CD4-positive, alpha-beta T cell treated with Interleukin-1 beta for 1 hour (primary cell): ENCODE measurements around the gene PRAC2.
A peak's percentile ranks its signal among the peaks of the same experiment; 100 is the strongest.

Experiments used
- DNase-seq, 2 donors: peaks; one replicate each; pipeline ENCODE4 v3.0.0-alpha.2; 2020 to 2022

Gene PRAC2

DNA sequence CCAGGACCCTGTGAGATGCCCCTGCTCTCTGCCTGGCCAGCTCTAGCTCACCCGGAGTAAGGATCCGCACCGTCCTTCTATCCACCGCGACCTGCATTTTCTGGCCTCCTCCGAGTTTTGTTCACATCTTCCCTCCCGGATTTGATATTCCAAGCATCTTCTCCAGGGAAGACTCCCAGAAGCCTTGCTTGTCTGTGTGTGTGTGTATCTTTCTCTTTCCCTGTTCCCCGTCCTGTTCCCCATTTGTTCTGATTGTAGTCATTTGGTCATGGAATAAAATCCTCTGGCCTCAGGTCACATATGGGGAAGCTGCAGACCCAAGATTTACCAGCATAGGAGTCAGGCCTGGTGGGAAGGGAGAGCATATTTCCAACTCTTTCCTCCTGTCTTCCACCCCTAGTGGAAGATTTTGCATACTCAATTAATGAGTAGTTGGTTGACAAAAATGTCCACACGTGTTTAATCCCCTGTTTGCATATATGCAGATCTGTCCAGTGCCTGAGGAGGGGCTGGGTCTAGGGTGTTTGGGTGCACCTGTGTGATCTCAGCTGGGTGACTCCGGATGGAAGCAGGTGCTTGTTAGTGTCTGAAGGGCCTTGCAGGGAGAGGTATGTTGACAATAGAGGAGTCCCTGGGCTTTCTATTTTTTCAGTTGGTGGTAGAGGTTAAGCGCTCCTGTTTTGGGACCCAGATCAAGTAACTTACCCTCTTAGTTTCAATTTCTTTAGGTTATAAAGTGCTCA is 2.5 kb upstream of the PRAC2 start:
- DNase-seq: no peak

- no peak for DNase-seq
These were observed 2.0 kb upstream of the PRAC2 start for GRCh38 chr17:48721009-48721402.

DNA sequence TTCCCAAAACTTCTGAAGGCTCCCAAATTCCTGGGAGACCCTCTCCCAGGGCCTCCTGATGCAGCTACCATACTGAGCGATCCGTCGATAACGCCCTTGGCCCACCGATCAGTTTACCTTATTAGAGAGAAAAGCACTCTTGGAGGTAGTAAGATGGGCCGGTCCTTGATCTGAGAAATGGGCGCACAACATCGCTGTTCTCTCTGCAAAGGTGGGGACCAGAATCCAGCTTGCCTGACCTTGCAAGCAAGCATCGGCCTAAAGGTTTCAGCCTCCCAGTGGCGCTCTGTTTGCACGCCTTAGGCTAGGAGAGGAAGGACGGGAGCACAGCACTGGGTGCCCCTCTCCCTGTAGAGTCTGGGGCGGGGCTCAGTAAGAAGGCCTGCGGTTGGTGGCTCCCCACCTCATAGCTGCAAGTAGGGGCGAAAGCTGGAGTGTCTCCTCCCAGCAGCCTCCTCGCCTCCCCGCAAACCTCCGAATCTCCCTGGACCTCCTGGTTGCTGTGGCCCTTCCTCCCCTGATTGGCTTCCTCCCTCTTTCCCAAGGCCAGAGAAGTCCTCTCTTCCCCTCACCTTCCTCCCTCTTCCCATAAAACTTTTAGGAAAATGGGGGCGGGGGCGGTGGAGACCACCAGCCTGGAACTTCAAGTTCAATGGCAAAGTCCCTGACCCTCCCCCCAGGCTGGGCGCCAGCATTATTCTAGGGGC is 631 bp upstream of the PRAC2 start, which contains the start of gene PRAC1:
TSS of gene PRAC1 (minus strand) at position 318 of the 707 bp plus-strand sequence. CDS start at position 192, 126 bp downstream.
- DNase-seq: no peak

- no peak for DNase-seq
These were observed 652 bp downstream of the PRAC2 start for GRCh38 chr17:48723423-48724250.

DNA sequence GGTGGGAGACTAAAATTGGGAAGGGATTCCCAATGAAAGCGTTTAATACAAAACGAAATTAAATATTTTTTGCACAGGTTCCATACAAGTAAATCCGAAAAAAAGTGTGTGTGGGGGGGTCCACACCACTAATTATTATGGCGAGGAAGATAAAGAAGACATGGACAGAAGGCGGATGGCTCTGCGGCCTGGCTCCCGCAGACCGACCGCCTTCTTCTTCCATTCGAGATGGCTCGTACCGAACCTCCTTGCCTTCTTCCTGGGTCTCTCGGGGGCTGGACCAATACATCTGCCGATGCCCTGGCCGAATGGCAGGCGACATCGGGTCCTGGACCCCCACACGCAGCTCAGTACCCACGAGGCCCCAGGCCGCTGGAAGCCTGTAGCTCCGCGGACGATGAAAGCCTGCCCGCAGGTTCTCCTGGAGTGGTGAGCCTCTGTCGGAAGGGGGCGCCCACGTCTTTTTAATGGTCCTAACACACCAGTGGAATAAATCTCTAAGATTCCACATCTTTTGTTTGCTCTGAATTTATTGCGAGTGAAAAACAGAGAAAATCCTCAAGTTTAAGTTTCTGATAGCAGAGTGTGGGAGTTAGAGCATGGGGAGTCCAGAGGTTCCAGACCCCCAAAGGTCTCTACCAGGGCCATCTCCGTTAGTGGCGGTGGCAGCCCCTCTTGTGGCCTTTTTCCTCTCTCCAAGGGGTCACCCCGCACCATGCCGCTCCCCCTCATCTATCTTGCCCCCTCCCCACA is 1.4 kb downstream of the PRAC2 start:
- peak; percentile 69 to 77 for DNase-seq

DNA sequence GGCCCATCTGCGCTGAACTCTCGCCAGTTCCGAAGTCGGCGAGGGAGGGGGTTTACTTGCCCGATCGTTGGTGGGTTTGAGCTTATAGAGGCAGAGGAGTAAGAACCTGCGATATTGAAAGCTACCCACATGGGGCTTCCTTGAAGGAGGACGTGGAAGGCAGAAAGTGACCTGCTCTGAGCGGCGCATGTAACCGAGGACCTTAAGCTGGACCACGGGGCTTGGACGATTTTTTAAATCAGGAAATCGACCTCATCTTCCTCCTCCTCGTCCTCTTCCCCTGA is 2.0 kb downstream of the PRAC2 start:
- DNase-seq: no peak

- DNase-seq: no peak
These were observed 2.5 kb downstream of the PRAC2 start for GRCh38 chr17:48725288-48726064.

DNA sequence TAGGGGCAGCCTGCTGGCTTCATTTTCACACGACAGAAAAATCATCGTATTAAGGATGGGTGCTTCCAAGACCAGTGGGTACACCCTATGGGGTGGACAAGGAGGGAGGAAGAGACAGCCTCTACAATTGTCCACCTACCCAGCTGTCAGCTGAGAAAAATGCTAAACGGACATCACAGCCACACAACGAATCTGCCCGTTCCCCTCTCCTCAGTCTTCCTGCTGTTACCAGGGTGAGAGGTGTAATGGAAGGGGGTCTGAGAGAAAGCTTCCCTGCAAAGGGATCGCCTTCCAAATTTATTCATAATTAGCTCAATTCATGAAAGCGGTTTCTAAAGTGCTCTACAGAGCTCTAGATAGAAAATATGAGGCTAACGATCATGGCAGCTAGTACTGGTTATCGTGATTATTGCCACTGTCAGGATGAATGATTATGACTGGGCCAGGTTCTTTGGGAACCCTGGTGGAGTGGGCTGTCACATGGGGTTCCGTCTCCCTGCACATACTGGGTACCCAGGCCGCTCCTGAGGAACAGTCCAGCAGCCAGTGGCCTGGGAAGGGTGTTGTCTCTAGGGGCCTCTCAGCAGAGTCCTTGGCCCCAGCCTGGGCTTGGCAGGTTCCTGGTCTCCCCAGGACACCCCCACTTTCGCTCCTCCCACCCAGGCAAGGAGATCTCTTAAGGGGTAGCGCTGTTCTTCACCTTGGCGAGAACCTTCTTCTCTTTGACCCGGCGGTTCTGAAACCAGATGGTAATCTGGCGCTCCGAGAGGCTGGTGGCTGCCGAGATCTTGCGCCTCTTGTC is 3.3 kb downstream of the PRAC2 start:
- no peak for DNase-seq

- no peak for DNase-seq
These were observed 3.9 kb downstream of the PRAC2 start for GRCh38 chr17:48726916-48727286.

GRCh38 chr17:48727415-48728175 is 4.6 kb downstream of the PRAC2 start:
- no peak for DNase-seq

- DNase-seq: peak; percentile 38 to 44
These were observed 5.5 kb downstream of the PRAC2 start, which contains the start of gene HOXB13 for GRCh38 chr17:48728232-48729231. HOXB13 (minus strand) TSS chr17:48728750; CDS start chr17:48728593, 157 bp downstream.

GRCh38 chr17:48729335-48730239 is 6.6 kb downstream of the PRAC2 start:
- DNase-seq: no peak

GRCh38 chr17:48730240-48730550 is 7.2 kb downstream of the PRAC2 start:
- no peak for DNase-seq

- no peak for DNase-seq
These were observed 8.4 kb downstream of the PRAC2 start for GRCh38 chr17:48731355-48731754.

DNA sequence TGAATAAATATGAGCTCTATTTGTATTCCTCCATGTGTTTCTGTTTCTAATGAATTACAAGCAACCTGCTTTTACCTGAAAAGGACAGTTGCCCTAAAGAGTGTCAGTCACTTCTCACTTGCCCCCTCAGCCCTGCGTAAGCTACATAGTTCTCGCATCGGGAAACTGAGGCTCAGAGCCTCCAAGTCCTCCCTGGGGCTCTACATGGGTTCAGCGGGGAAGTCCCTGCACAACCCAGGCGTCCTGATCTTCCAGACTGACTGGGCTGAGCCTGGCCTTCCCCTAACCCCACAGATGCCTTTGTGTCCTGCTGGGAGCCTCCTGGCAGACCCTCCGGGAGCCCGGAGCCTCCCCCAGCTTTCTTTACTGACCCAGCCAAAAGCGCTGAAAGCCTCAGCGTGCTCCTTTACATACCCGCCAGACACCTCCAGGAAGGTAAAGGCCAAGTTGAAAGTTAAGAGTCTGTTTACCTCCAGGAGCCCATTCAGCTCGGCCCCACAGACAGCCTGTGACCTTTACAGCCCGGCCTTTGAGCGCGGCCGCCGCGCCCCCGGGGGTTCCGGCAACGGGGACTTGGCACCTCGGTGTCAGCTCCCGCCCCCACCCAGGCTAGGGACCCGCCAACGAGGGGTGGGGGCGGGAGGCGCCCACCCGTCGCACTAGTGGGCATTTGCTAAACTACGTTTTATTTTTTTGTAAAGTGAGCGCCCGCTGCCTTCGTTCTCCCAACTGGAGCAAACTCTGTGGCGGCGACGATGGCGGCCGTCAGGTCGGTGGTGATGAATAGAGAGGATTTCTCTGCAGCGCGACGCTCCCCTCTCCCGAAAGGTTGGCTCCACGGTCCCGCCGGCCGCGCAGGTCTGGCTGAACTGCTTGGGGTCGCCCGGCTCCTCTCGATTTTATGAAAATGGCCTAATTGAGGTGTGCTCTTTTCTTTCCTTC is 10.0 kb downstream of the PRAC2 start:
- no peak for DNase-seq

GRCh38 chr17:48733632-48734328 is 10.8 kb downstream of the PRAC2 start:
- DNase-seq: no peak
